PC-3 (cell line): Measurements from ENCODE around the gene SLC25A21.
A peak's percentile ranks its signal among the peaks of the same experiment; 100 is the strongest.

Experiments
- EZH2 ChIP-seq: fragments of 300-600 bp; sonication (generic); IDR thresholded peaks from one replicate; pipeline ENCODE4 v1.6.1; 2017; ENCODE audit warnings: antibody characterized with exemption, mild to moderate bottlenecking, low read length; ENCODE audit not compliant: unreplicated experiment
- EZH2phosphoT487 ChIP-seq: fragments of 300-600 bp; sonication (generic); IDR thresholded peaks from 2 replicates; pipeline ENCODE4 v1.6.1; 2018; ENCODE audit warnings: mild to moderate bottlenecking, antibody characterized with exemption, low read length, borderline replicate concordance
- TF ChIP-seq, protein P1 (sequence below): fragments of 300-600 bp; sonication (generic); conservative IDR thresholded peaks from 2 replicates; pipeline ENCODE4 v1.5.1; 2017; ENCODE audit warnings: antibody characterized with exemption, low read depth, mild to moderate bottlenecking, low read length

DNA sequence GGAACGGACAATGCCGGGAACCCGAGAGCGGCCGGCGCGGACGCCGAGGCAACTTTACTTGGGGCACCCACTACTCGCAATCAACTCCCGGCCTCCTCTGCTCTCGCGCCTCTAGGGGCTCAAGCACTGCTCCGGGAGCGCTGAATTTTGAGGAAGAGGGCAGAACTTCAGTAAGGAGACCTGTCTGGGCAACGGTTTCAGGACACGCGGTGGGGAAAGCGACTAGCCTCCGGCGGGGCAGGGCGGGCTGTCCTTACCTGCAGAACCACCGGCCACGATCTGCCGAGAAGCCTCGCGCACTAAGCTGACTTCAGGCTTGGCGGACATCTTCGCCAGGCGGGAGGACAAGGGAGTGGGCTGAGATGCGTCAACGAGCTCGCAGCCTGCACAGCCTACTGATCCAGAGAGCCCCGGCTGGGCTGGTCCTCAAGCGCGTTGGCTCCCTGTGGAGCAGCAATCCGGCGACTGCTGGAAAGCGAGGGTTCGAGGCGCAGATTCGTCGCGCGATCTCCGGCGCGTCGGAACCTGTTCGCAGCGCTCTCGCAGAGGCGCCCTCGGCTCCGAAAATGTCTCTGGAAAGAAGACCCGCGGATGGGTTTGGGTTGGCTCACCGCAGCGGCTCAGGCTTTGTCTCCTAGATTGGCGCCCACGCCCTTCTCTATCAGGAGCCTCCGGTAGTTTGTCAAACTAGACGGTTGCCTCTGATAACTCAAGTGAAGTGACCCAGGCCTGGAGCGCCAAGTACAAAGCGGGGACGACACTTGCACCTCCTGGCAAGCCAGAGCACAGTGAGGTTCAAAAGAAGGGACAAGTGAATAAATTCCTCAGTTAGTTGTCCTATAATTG, at the start of gene SLC25A21:
- TF ChIP-seq, protein P1, sequence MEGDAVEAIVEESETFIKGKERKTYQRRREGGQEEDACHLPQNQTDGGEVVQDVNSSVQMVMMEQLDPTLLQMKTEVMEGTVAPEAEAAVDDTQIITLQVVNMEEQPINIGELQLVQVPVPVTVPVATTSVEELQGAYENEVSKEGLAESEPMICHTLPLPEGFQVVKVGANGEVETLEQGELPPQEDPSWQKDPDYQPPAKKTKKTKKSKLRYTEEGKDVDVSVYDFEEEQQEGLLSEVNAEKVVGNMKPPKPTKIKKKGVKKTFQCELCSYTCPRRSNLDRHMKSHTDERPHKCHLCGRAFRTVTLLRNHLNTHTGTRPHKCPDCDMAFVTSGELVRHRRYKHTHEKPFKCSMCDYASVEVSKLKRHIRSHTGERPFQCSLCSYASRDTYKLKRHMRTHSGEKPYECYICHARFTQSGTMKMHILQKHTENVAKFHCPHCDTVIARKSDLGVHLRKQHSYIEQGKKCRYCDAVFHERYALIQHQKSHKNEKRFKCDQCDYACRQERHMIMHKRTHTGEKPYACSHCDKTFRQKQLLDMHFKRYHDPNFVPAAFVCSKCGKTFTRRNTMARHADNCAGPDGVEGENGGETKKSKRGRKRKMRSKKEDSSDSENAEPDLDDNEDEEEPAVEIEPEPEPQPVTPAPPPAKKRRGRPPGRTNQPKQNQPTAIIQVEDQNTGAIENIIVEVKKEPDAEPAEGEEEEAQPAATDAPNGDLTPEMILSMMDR = 0 out of 2 replicates have a peak, but pooled peaks have one; percentile 29
- TF ChIP-seq EZH2 (no peak), EZH2phosphoT487 (no peak)
